ENCODE measurements around the gene CELF3. TPM values are rescaled to one million over a fixed set of nuclear protein-coding genes. Genes with fewer than 3 reads are reported as not detected.
"Not testable (repeated sequence)": the region's sequence is repeated elsewhere in the genome, so short reads cannot be mapped to it uniquely, and the experiment has no call there.

Gene CELF3
- total RNA-seq, 3 donors from 2014 or later: not detected

- no peak for DNase-seq
Observed at GRCh38 chr1:151693057-151693651, 23.4 kb downstream of the CELF3 start.

GRCh38 chr1:151692226-151692625, 24.4 kb downstream of the CELF3 start:
- ATAC-seq: no peak
- H3K4me3 Mint-ChIP-seq: no peak overlapping the region
- no peak for DNase-seq
- H3K27me3 Mint-ChIP-seq (ENCODE audit: low read depth): no peaks in the 10 kb centered on the region
- peaks cover 4% of the 10 kb centered on the region for H3K4me1 Mint-ChIP-seq (ENCODE audit: low read depth)
- peaks cover 26% of the 10 kb centered on the region for H3K36me3 Mint-ChIP-seq (ENCODE audit: insufficient read depth)
- H3K9me3 Mint-ChIP-seq: no peaks in the 10 kb centered on the region

More at GRCh38 chr1:151693057-151693651, 23.4 kb downstream of the CELF3 start:
- Mint-ChIP-seq H3K27me3 (ENCODE audit: low read depth) (no peaks in the 10 kb centered on the region), H3K4me3 (no peak overlapping the region), H3K36me3 (ENCODE audit: insufficient read depth) (peaks cover 26% of the 10 kb centered on the region), H3K9me3 (no peaks in the 10 kb centered on the region), H3K4me1 (ENCODE audit: low read depth) (peaks cover 4% of the 10 kb centered on the region)
- ATAC-seq: no peak

GRCh38 chr1:151689494-151689893, 27.1 kb downstream of the CELF3 start:
- ATAC-seq: no peak
- H3K9me3 Mint-ChIP-seq: no peaks in the 10 kb centered on the region
- no peak overlapping the region for H3K4me3 Mint-ChIP-seq
- peaks cover 4% of the 10 kb centered on the region for H3K4me1 Mint-ChIP-seq (ENCODE audit: low read depth)
- DNase-seq: no peak
- H3K36me3 Mint-ChIP-seq (ENCODE audit: insufficient read depth): peaks cover 26% of the 10 kb centered on the region
- no peaks in the 10 kb centered on the region for H3K27me3 Mint-ChIP-seq (ENCODE audit: low read depth)

GRCh38 chr1:151686561-151686960, 30.0 kb downstream of the CELF3 start:
- peaks cover 1% of the 10 kb centered on the region for H3K4me1 Mint-ChIP-seq (ENCODE audit: low read depth)
- DNase-seq (no peak), ATAC-seq (no peak)
- no peaks in the 10 kb centered on the region for H3K27me3 Mint-ChIP-seq (ENCODE audit: low read depth)
- peaks cover 8% of the 10 kb centered on the region for H3K36me3 Mint-ChIP-seq (ENCODE audit: insufficient read depth)
- H3K9me3 Mint-ChIP-seq: no peaks in the 10 kb centered on the region
- no peak overlapping the region for H3K4me3 Mint-ChIP-seq

- Mint-ChIP-seq H3K36me3 (ENCODE audit: insufficient read depth) (peaks cover 14% of the 10 kb centered on the region), H3K4me1 (ENCODE audit: low read depth) (no peaks in the 10 kb centered on the region), H3K27me3 (ENCODE audit: low read depth) (no peaks in the 10 kb centered on the region), H3K4me3 (no peak overlapping the region), H3K9me3 (no peaks in the 10 kb centered on the region)
- DNase-seq (no peak), ATAC-seq (no peak)
Observed at GRCh38 chr1:151684128-151684527, 32.5 kb downstream of the CELF3 start.

GRCh38 chr1:151682901-151683300, 33.7 kb downstream of the CELF3 start:
- ATAC-seq; H3K9me3 Mint-ChIP-seq; H3K27me3 Mint-ChIP-seq (ENCODE audit: low read depth); H3K4me1 Mint-ChIP-seq (ENCODE audit: low read depth); H3K4me3 Mint-ChIP-seq; DNase-seq: not testable (repeated sequence)
- peaks cover 19% of the 10 kb centered on the region for H3K36me3 Mint-ChIP-seq (ENCODE audit: insufficient read depth)

GRCh38 chr1:151681923-151682322, 34.7 kb downstream of the CELF3 start:
- ATAC-seq: no peak
- H3K36me3 Mint-ChIP-seq (ENCODE audit: insufficient read depth): peaks cover 18% of the 10 kb centered on the region

GRCh38 chr1:151680826-151681225, 35.8 kb downstream of the CELF3 start:
- Mint-ChIP-seq H3K36me3 (ENCODE audit: insufficient read depth) (peaks cover 15% of the 10 kb centered on the region), H3K4me1 (ENCODE audit: low read depth) (no peaks in the 10 kb centered on the region), H3K9me3 (no peaks in the 10 kb centered on the region), H3K4me3 (no peak overlapping the region), H3K27me3 (ENCODE audit: low read depth) (no peaks in the 10 kb centered on the region)
- no peak for ATAC-seq
- no peak for DNase-seq

More at GRCh38 chr1:151681923-151682322, 34.7 kb downstream of the CELF3 start:
- no peak for DNase-seq
- Mint-ChIP-seq H3K4me1 (ENCODE audit: low read depth) (no peaks in the 10 kb centered on the region), H3K9me3 (no peaks in the 10 kb centered on the region), H3K27me3 (ENCODE audit: low read depth) (no peaks in the 10 kb centered on the region), H3K4me3 (no peak overlapping the region)

GRCh38 chr1:151680391-151680790, 36.2 kb downstream of the CELF3 start:
- Mint-ChIP-seq H3K4me3 (no peak overlapping the region), H3K4me1 (ENCODE audit: low read depth) (no peaks in the 10 kb centered on the region), H3K27me3 (ENCODE audit: low read depth) (no peaks in the 10 kb centered on the region), H3K9me3 (no peaks in the 10 kb centered on the region), H3K36me3 (ENCODE audit: insufficient read depth) (peaks cover 15% of the 10 kb centered on the region)
- DNase-seq (no peak), ATAC-seq (no peak)

- H3K4me3 Mint-ChIP-seq: no peak overlapping the region
- H3K4me1 Mint-ChIP-seq (ENCODE audit: low read depth): no peaks in the 10 kb centered on the region
- ATAC-seq (no peak), DNase-seq (no peak)
- H3K9me3 Mint-ChIP-seq: peaks cover 5% of the 10 kb centered on the region
- H3K27me3 Mint-ChIP-seq (ENCODE audit: low read depth): no peaks in the 10 kb centered on the region
- H3K36me3 Mint-ChIP-seq (ENCODE audit: insufficient read depth): peaks cover 41% of the 10 kb centered on the region
Observed at GRCh38 chr1:151673407-151673806, 43.2 kb downstream of the CELF3 start.

GRCh38 chr1:151670036-151670675, 46.4 kb downstream of the CELF3 start:
- not testable (repeated sequence) for H3K27me3 Mint-ChIP-seq (ENCODE audit: low read depth); H3K9me3 Mint-ChIP-seq; H3K4me1 Mint-ChIP-seq (ENCODE audit: low read depth); ATAC-seq; H3K4me3 Mint-ChIP-seq; DNase-seq
- H3K36me3 Mint-ChIP-seq (ENCODE audit: insufficient read depth): peaks cover 38% of the 10 kb centered on the region

- Mint-ChIP-seq H3K4me1 (ENCODE audit: low read depth) (no peaks in the 10 kb centered on the region), H3K9me3 (peaks cover 5% of the 10 kb centered on the region), H3K4me3 (no peak overlapping the region), H3K36me3 (ENCODE audit: insufficient read depth) (peaks cover 40% of the 10 kb centered on the region), H3K27me3 (ENCODE audit: low read depth) (no peaks in the 10 kb centered on the region)
- DNase-seq (no peak), ATAC-seq (no peak)
Observed at GRCh38 chr1:151668090-151668489, 48.5 kb downstream of the CELF3 start.

GRCh38 chr1:151661751-151662150, 54.9 kb downstream of the CELF3 start:
- Mint-ChIP-seq H3K4me1 (ENCODE audit: low read depth) (peaks cover 8% of the 10 kb centered on the region), H3K27me3 (ENCODE audit: low read depth) (no peaks in the 10 kb centered on the region), H3K4me3 (no peak overlapping the region), H3K36me3 (ENCODE audit: insufficient read depth) (peaks cover 35% of the 10 kb centered on the region), H3K9me3 (no peaks in the 10 kb centered on the region)
- ATAC-seq: no peak
- no peak for DNase-seq

GRCh38 chr1:151655371-151655770, 61.2 kb downstream of the CELF3 start:
- Mint-ChIP-seq H3K4me3 (no peak overlapping the region), H3K27me3 (ENCODE audit: low read depth) (no peaks in the 10 kb centered on the region)

GRCh38 chr1:151653397-151653796, 63.2 kb downstream of the CELF3 start:
- no peak overlapping the region for H3K4me3 Mint-ChIP-seq
- H3K27me3 Mint-ChIP-seq (ENCODE audit: low read depth): no peaks in the 10 kb centered on the region
- no peak for ATAC-seq
- peaks cover 13% of the 10 kb centered on the region for H3K4me1 Mint-ChIP-seq (ENCODE audit: low read depth)
- H3K9me3 Mint-ChIP-seq: no peaks in the 10 kb centered on the region
- DNase-seq: no peak
- peaks cover 11% of the 10 kb centered on the region for H3K36me3 Mint-ChIP-seq (ENCODE audit: insufficient read depth)

More at GRCh38 chr1:151655371-151655770, 61.2 kb downstream of the CELF3 start:
- H3K4me1 Mint-ChIP-seq (ENCODE audit: low read depth): peaks cover 13% of the 10 kb centered on the region
- H3K9me3 Mint-ChIP-seq: no peaks in the 10 kb centered on the region
- ATAC-seq (no peak), DNase-seq (no peak)
- peaks cover 18% of the 10 kb centered on the region for H3K36me3 Mint-ChIP-seq (ENCODE audit: insufficient read depth)

All from activated T-cell treated with anti-CD3 and anti-CD28 coated beads, Interleukin-2, amount 50 U/mL, for 4 hours (primary cell).